Memory B cell (primary cell): ENCODE results near the gene NAALADL2.

ENCODE experiments used
- ATAC-seq: fragments of 150-1000 bp; cut with Tn5 transposase; 2 replicates; pipeline ENCODE4 v1.10.0; 2021; ENCODE audit warnings: low read depth, mild to moderate bottlenecking, moderate library complexity
- DNase-seq, 2 donors: peaks; one replicate each; pipeline ENCODE4 v3.0.0; 2022; ENCODE audit warnings: low spot score in 2 of 2
- H3K27ac Mint-ChIP-seq: one replicate; pipeline ENCODE4 v1.8.0; 2022; ENCODE audit warnings: mild to moderate bottlenecking, moderate library complexity, mixed read lengths
- H3K27me3 Mint-ChIP-seq: one replicate; pipeline ENCODE4 v1.8.0; 2022; ENCODE audit warnings: mixed read lengths
- H3K36me3 Mint-ChIP-seq: one replicate; pipeline ENCODE4 v1.8.0; 2022; ENCODE audit warnings: mild to moderate bottlenecking, mixed read lengths
- H3K4me1 Mint-ChIP-seq: one replicate; pipeline ENCODE4 v1.8.0; 2022; ENCODE audit warnings: mixed read lengths
- H3K4me3 Mint-ChIP-seq: one replicate; pipeline ENCODE4 v1.8.0; 2022; ENCODE audit warnings: mild to moderate bottlenecking, moderate library complexity, mixed read lengths
- H3K9me3 Mint-ChIP-seq: one replicate; pipeline ENCODE4 v1.8.0; 2022; ENCODE audit warnings: mixed read lengths

The NAALADL2 gene

DNA sequence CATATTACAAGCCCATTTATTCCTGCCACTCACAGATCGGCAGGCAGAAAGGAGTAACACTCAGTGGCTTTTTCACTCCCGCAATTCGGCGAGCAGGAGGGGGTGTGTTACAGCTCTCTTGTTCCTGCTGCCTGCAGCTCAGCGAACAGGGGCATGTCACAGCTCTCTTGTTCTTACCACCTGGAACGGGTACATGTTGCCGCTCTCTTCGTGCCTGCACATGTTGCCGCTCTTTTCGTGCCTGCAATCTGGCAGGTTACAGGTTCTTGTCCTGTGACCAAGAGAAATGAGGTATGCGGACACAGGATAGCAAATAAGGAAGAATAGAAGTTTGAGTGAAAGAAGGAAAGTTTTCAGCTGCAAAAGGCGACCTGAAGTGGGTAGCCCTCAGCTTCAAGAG, 761.4 kb downstream of the NAALADL2 start:
- H3K4me1 Mint-ChIP-seq: no peaks in the 10 kb centered on the region
- no peak for ATAC-seq

DNA sequence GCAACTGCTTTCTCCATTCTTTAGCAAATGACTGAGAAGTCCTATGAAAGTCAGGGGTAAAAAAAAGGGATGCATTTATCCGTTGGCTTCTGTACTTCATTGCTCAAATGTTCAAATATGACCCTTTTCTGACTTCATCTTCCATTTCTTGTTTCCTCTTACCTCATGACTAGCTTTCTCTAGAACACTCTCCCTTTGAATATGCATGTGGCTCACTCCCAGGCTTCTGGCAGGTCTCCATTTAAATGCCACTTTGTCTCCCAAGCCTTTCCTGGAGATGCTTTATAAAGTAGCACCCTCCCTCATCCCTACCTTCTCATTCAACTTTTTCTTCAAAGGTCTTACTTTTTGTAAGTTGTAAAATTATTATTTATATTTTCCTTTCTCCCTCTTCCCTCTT, 781.8 kb downstream of the NAALADL2 start:
- Mint-ChIP-seq H3K27me3 (no peaks in the 10 kb centered on the region), H3K9me3 (peaks cover 5% of the 10 kb centered on the region)

More for the DNA sequence above, 761.4 kb downstream of the NAALADL2 start:
- H3K36me3 Mint-ChIP-seq: no peaks in the 10 kb centered on the region
- H3K27ac Mint-ChIP-seq: no peak overlapping the region
- peaks cover 1% of the 10 kb centered on the region for H3K9me3 Mint-ChIP-seq
- DNase-seq: no peak
- H3K4me3 Mint-ChIP-seq: no peak overlapping the region
- no peaks in the 10 kb centered on the region for H3K27me3 Mint-ChIP-seq

DNA sequence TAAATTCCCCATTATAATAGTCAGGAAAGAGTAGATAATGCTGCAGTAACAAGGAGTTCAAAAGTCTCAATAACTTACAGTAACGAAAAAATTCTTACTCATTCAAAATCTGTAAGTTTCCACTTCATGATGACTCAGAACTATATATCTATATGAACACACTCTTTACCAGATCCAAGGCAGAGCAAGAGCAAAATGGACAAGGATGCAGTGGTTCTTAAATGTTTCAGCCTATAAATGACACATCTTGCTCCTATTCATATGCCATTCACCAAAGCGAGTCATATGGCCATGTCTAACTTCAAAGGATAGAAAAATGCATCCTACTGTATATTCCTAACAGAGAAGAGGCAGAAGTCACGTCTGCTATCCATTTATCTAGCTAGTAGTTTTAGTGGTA, 787.7 kb downstream of the NAALADL2 start:
- Mint-ChIP-seq H3K4me3 (no peak overlapping the region), H3K36me3 (no peaks in the 10 kb centered on the region), H3K27ac (no peak overlapping the region), H3K27me3 (no peaks in the 10 kb centered on the region), H3K4me1 (no peaks in the 10 kb centered on the region), H3K9me3 (peaks cover 2% of the 10 kb centered on the region)
- DNase-seq (no peak), ATAC-seq (no peak)

More for the DNA sequence above, 781.8 kb downstream of the NAALADL2 start:
- Mint-ChIP-seq H3K4me3 (no peak overlapping the region), H3K36me3 (no peaks in the 10 kb centered on the region), H3K27ac (no peak overlapping the region), H3K4me1 (no peaks in the 10 kb centered on the region)
- ATAC-seq (no peak), DNase-seq (no peak)

- DNase-seq (no peak), ATAC-seq (no peak)
- Mint-ChIP-seq H3K27me3 (no peaks in the 10 kb centered on the region), H3K4me3 (no peak overlapping the region), H3K27ac (no peak overlapping the region), H3K9me3 (peaks cover under 1% of the 10 kb centered on the region), H3K4me1 (no peaks in the 10 kb centered on the region), H3K36me3 (no peaks in the 10 kb centered on the region)
These were observed 789.8 kb downstream of the NAALADL2 start for GRCh38 chr3:175648899-175649298.

DNA sequence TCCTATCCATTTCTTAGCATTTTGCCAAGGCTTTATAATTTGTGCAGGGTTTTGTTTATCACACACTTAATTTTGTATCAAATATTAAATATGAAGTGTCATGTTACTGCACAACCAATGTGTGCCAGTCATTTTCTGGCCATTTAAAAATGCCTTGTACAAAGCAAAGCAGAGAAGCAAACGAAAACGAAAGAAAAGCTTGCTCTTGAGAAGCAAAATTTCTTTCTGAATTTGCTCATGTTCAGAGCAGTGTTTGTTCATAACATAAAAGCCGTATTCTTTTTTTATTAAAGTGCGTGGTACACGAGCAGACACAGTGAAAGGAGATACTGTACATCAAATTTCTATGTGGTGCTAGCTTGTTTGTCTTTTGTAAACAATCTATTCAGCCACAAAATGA, 792.6 kb downstream of the NAALADL2 start:
- Mint-ChIP-seq H3K27ac (no peak overlapping the region), H3K36me3 (no peaks in the 10 kb centered on the region), H3K4me1 (no peaks in the 10 kb centered on the region), H3K9me3 (peaks cover 1% of the 10 kb centered on the region), H3K27me3 (no peaks in the 10 kb centered on the region), H3K4me3 (no peak overlapping the region)
- ATAC-seq: no peak
- DNase-seq: no peak

DNA sequence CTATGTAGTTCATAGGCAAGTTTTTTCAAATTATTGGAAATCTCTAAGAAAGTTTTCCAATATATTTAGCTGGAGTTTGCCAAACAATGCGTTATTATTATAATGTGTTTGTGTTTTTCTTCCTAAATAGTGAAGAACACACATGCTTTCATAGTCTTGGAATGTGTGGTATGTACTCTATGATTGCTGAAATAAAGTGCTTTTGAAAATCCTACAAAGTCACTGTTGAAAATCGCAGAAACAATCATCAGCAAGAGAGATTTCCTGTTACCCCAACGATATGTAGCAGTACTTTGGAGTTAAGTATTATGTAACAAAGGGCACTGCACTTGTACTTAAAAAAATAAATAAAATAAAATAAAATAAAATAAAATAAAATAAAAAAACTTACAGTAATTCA, 796.2 kb downstream of the NAALADL2 start:
- Mint-ChIP-seq H3K9me3 (peaks cover 1% of the 10 kb centered on the region), H3K4me1 (no peaks in the 10 kb centered on the region), H3K27ac (no peak overlapping the region), H3K4me3 (no peak overlapping the region), H3K36me3 (no peaks in the 10 kb centered on the region), H3K27me3 (no peaks in the 10 kb centered on the region)
- ATAC-seq (no peak), DNase-seq (no peak)

DNA sequence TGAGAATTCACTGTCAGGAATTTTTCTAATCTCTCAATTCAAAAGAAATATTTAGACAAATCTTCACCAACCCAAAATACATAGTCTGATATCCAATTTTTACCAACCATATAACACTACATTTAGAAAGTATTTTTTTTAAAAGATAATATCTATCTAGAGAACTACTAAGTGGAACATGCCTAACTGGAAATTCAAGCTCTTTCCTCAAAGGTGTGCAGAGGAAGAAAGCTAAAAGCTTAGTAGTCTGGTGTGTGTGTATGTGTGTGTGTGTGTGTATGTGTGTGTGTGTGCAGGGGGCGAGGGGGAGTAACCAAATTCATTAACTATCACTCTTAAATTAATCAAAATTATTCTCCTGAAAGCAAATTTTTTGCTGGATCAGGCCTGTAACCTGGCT, 797.3 kb downstream of the NAALADL2 start:
- H3K27ac Mint-ChIP-seq: no peak overlapping the region
- H3K4me1 Mint-ChIP-seq: no peaks in the 10 kb centered on the region
- DNase-seq (no peak), ATAC-seq (no peak)
- no peak overlapping the region for H3K4me3 Mint-ChIP-seq
- H3K27me3 Mint-ChIP-seq: no peaks in the 10 kb centered on the region
- H3K9me3 Mint-ChIP-seq: peaks cover 1% of the 10 kb centered on the region
- H3K36me3 Mint-ChIP-seq: no peaks in the 10 kb centered on the region

- no peak overlapping the region for H3K4me3 Mint-ChIP-seq
- no peak for DNase-seq
- no peak overlapping the region for H3K27ac Mint-ChIP-seq
- H3K27me3 Mint-ChIP-seq: no peaks in the 10 kb centered on the region
- peaks cover 1% of the 10 kb centered on the region for H3K9me3 Mint-ChIP-seq
- H3K36me3 Mint-ChIP-seq: no peaks in the 10 kb centered on the region
- ATAC-seq: no peak
- H3K4me1 Mint-ChIP-seq: no peaks in the 10 kb centered on the region
These were observed 800.7 kb downstream of the NAALADL2 start for GRCh38 chr3:175659670-175660350.

DNA sequence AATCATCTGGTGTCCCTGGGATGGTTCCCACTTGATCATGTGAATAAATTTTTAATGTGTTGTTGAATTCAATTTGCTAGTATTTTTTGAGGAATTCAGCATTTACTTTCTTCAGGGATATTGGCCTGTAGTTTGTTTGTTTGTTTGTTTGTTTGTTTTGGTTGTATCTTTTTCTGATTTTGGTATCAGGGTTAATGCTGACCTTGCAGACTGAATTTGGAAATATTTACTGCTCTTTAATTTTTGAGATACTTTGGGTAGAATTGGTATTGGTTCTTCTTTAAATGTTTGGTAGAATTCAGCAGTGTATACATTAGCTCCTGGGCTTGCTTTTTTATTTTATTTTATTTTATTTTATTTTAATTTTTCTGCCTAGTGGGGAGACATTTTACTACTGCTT, 803.7 kb downstream of the NAALADL2 start:
- H3K36me3 Mint-ChIP-seq: no peaks in the 10 kb centered on the region
- no peaks in the 10 kb centered on the region for H3K4me1 Mint-ChIP-seq
- H3K9me3 Mint-ChIP-seq: peaks cover 1% of the 10 kb centered on the region
- no peak for ATAC-seq
- H3K27me3 Mint-ChIP-seq: no peaks in the 10 kb centered on the region
- no peak for DNase-seq
- H3K27ac Mint-ChIP-seq: no peak overlapping the region
- H3K4me3 Mint-ChIP-seq: no peak overlapping the region

DNA sequence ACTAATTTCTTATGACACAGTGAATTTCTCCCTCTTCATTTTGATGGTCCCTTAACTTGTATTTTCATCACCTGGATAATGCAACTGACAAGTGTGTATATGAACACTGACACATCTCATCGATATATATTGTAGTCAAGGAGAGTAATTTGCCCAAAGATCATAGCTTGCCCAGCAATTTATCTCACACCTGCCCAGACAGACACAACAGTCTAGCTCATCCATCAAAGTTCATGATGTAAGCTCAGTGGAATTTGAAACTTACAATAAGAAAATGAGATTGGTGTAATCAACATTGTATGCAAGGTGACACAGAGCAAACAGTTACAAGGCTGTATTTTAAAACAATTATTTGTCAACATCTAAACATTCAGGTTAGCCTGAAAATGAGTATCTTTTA, 805.8 kb downstream of the NAALADL2 start:
- H3K9me3 Mint-ChIP-seq: peaks cover 1% of the 10 kb centered on the region
- H3K4me1 Mint-ChIP-seq: no peaks in the 10 kb centered on the region
- no peak for DNase-seq
- no peaks in the 10 kb centered on the region for H3K36me3 Mint-ChIP-seq
- no peaks in the 10 kb centered on the region for H3K27me3 Mint-ChIP-seq
- no peak overlapping the region for H3K4me3 Mint-ChIP-seq
- H3K27ac Mint-ChIP-seq: no peak overlapping the region
- ATAC-seq: no peak

GRCh38 chr3:175668300-175668699, 809.2 kb downstream of the NAALADL2 start:
- no peak for ATAC-seq
- Mint-ChIP-seq H3K4me1 (no peaks in the 10 kb centered on the region), H3K27ac (no peak overlapping the region), H3K4me3 (no peak overlapping the region), H3K36me3 (no peaks in the 10 kb centered on the region), H3K9me3 (peaks cover 1% of the 10 kb centered on the region), H3K27me3 (no peaks in the 10 kb centered on the region)
- DNase-seq: no peak

DNA sequence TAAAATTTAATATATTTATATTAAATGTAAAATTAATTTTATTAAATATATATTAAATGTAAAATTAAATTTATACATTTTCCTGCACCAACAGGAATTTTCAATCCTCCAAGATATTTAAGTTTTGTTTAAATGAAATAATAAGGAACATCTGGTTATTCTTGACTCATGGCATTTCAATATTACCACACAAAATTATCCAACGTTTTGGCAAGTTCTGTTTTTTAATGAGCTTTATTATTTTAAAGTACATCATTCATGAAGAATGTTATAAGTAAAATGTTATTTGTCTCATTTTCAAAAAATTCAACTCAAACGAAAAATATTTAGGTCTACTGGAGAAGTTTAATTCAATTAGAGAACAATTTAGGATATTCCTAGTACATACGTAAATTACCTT, 811.4 kb downstream of the NAALADL2 start:
- ATAC-seq: no peak
- Mint-ChIP-seq H3K27ac (no peak overlapping the region), H3K36me3 (no peaks in the 10 kb centered on the region), H3K4me3 (no peak overlapping the region), H3K27me3 (no peaks in the 10 kb centered on the region), H3K4me1 (no peaks in the 10 kb centered on the region), H3K9me3 (peaks cover 1% of the 10 kb centered on the region)
- no peak for DNase-seq

- Mint-ChIP-seq H3K4me1 (no peaks in the 10 kb centered on the region), H3K27me3 (no peaks in the 10 kb centered on the region), H3K4me3 (no peak overlapping the region), H3K36me3 (no peaks in the 10 kb centered on the region), H3K27ac (no peak overlapping the region), H3K9me3 (no peaks in the 10 kb centered on the region)
- no peak for DNase-seq
- no peak for ATAC-seq
These were observed 813.1 kb downstream of the NAALADL2 start for GRCh38 chr3:175672119-175672689.

DNA sequence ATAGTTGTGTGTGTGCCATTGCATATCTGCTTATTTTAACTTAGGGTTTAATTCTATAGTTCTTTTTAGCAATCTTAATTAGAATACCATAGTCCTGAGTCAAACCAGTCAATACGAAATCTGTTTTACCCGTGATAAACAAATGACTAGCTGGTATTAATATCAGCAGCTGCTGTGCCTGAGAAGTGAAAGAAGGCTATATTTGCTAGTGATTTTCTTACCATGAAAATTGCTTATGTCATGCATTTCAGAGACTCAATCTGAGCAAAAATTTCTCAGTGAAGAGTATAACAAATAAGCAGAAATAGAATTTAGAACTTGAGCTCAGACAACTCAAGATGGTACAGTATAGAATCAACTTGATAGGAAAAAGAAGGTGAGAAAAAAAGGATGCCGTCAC, 820.4 kb downstream of the NAALADL2 start:
- ATAC-seq (no peak), DNase-seq (no peak)
- peaks cover 2% of the 10 kb centered on the region for H3K9me3 Mint-ChIP-seq
- no peaks in the 10 kb centered on the region for H3K36me3 Mint-ChIP-seq
- no peak overlapping the region for H3K4me3 Mint-ChIP-seq
- H3K4me1 Mint-ChIP-seq: no peaks in the 10 kb centered on the region
- no peaks in the 10 kb centered on the region for H3K27me3 Mint-ChIP-seq
- no peak overlapping the region for H3K27ac Mint-ChIP-seq

DNA sequence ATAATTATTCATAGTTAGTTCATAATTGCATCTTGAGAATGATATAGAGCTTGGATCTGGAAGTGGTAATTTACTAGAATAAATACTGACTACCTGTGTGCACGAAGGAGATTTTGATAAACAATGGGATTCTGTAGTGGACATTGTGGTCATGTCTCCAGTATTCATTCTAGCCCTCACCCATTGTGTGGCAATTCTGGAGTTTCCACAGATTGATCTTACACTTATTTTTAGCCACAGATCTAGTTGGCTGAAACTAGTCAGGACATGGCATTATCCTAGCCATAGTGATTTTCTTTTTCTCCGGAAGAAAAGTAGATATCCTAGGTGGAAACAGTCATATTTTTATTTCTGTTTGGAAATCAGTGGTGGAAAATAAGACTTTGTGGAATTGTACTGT, 833.1 kb downstream of the NAALADL2 start:
- H3K27ac Mint-ChIP-seq: no peak overlapping the region
- no peak for ATAC-seq
- no peaks in the 10 kb centered on the region for H3K36me3 Mint-ChIP-seq
- no peak for DNase-seq
- H3K27me3 Mint-ChIP-seq: no peaks in the 10 kb centered on the region
- H3K4me1 Mint-ChIP-seq: no peaks in the 10 kb centered on the region
- H3K4me3 Mint-ChIP-seq: no peak overlapping the region
- H3K9me3 Mint-ChIP-seq: peaks cover 2% of the 10 kb centered on the region
